OCI-LY7 (cell line): Measurements from ENCODE around the gene UPF3B. TPM values are rescaled to one million over a fixed set of nuclear protein-coding genes. Genes with fewer than 3 reads are reported as not detected.

Experiments used
- BruUV-seq: library from RNA; stranded (reverse); fragments of 400-500 nt; replicated peaks from 2 replicates; lab custom pipeline; 2021; lab: Mats Ljungman, UMichigan
- CTCF ChIA-PET: fragments of 300-600 bp; sonication (Branson Sonifier 250); formaldehyde crosslinking; loops from one replicate; lab custom pipeline; 2022; ENCODE audit warnings: antibody characterized with exemption; ENCODE audit not compliant: unreplicated experiment; lab: Charles Lee
- POLR2A ChIA-PET: fragments of 300-600 bp; sonication (Branson Sonifier 250); formaldehyde crosslinking; loops from one replicate; lab custom pipeline; 2022; ENCODE audit warnings: antibody characterized with exemption; lab: Charles Lee
- DNase-seq: peaks from one replicate; pipeline ENCODE4 v3.0.0-alpha.2; 2015; ENCODE audit warnings: low spot score
- H2AFZ ChIP-seq: fragments of 200-600 bp; sonication (generic), shearing (Covaris generic); 2 replicates; pipeline ENCODE4 v1.6.1; 2014; ENCODE audit warnings: mild to moderate bottlenecking, antibody characterized with exemption, low read length, moderate library complexity
- H3K27ac ChIP-seq: fragments of 200-600 bp; sonication (generic); 2 replicates; pipeline ENCODE4 v1.5.1; 2014; ENCODE audit warnings: mixed run types, low read depth, mild to moderate bottlenecking, moderate library complexity, low read length, inconsistent platforms; ENCODE audit not compliant: poor library complexity, severe bottlenecking
- H3K36me3 ChIP-seq: fragments of 200-600 bp; sonication (generic); 2 replicates; pipeline ENCODE4 v1.6.1; 2014; ENCODE audit warnings: mild to moderate bottlenecking, antibody characterized with exemption, low read length, moderate library complexity, mixed read lengths; ENCODE audit not compliant: insufficient read depth
- H3K4me1 ChIP-seq: fragments of 200-600 bp; sonication (generic); 2 replicates; pipeline ENCODE4 v1.5.1; 2014; ENCODE audit warnings: mild to moderate bottlenecking, low read length; ENCODE audit not compliant: insufficient read depth, poor library complexity, severe bottlenecking
- H3K4me2 ChIP-seq: fragments of 200-600 bp; sonication (generic); 2 replicates; pipeline ENCODE4 v1.6.1; 2014; ENCODE audit warnings: mild to moderate bottlenecking, low read length
- H3K4me3 ChIP-seq: fragments of 200-600 bp; sonication (generic); 2 replicates; pipeline ENCODE4 v1.5.1; 2014; ENCODE audit warnings: mild to moderate bottlenecking, low read depth, low read length; ENCODE audit not compliant: poor library complexity, severe bottlenecking
- H3K79me2 ChIP-seq: fragments of 200-600 bp; sonication (generic); 2 replicates; pipeline ENCODE4 v1.6.1; 2016; ENCODE audit warnings: low read depth, mild to moderate bottlenecking, low read length, moderate library complexity, mixed read lengths; ENCODE audit not compliant: insufficient read depth
- H3K9me2 ChIP-seq: fragments of 200-600 bp; sonication (generic); 2 replicates; pipeline ENCODE4 v1.6.1; 2016; ENCODE audit warnings: mild to moderate bottlenecking, low read length, mixed read lengths; ENCODE audit not compliant: insufficient read depth
- H3K9me3 ChIP-seq: fragments of 200-600 bp; sonication (generic); 2 replicates; pipeline ENCODE4 v1.6.1; 2014; ENCODE audit warnings: mild to moderate bottlenecking, mixed run types, low read length, mixed read lengths
- H4K20me1 ChIP-seq: fragments of 200-600 bp; sonication (generic); 2 replicates; pipeline ENCODE4 v1.6.1; 2014; ENCODE audit warnings: mild to moderate bottlenecking, antibody characterized with exemption, low read length, moderate library complexity, mixed read lengths; ENCODE audit not compliant: insufficient read depth
- EZH2phosphoT487 ChIP-seq: fragments of 200-600 bp; sonication (generic); IDR thresholded peaks from 2 replicates; pipeline ENCODE4 v1.6.1; 2018; ENCODE audit warnings: low read depth, borderline replicate concordance, mild to moderate bottlenecking, mixed run types, antibody characterized with exemption, low read length, moderate library complexity, mixed read lengths
- intact Hi-C: fragments of 100-400 bp; cut with micrococcal nuclease; formaldehyde crosslinking; loops from one replicate; pipeline ENCODE4 v1.10.0; 2022; ENCODE audit not compliant: unreplicated experiment
- total RNA-seq, 2 experiments: library from RNA; depleted of rRNA in 1 of 2; stranded (reverse); fragments of >200 nt in 1 of 2; shearing (Covaris generic) in 1 of 2; gene quantifications; 2 replicates each; pipeline ENCODE4 v1.2.3, GENCODE V29; 2014 to 2022
- TF ChIP-seq, protein P1 (sequence below): fragments of 200-600 bp; sonication (generic); conservative IDR thresholded peaks from 2 replicates; pipeline ENCODE4 v1.5.1; 2014; ENCODE audit warnings: mild to moderate bottlenecking, antibody characterized with exemption, low read length, moderate library complexity, mixed read lengths

UPF3B gene
- total RNA-seq, 2 experiments from 2014 or later = 8.7 to 25.5 TPM

- BruUV-seq = no TSS peak
- H3K9me3 ChIP-seq = no peaks in the 10 kb centered on the region
- peak; percentile 76 for DNase-seq
- TF ChIP-seq EZH2phosphoT487 = no peak
- TF ChIP-seq, protein P1, sequence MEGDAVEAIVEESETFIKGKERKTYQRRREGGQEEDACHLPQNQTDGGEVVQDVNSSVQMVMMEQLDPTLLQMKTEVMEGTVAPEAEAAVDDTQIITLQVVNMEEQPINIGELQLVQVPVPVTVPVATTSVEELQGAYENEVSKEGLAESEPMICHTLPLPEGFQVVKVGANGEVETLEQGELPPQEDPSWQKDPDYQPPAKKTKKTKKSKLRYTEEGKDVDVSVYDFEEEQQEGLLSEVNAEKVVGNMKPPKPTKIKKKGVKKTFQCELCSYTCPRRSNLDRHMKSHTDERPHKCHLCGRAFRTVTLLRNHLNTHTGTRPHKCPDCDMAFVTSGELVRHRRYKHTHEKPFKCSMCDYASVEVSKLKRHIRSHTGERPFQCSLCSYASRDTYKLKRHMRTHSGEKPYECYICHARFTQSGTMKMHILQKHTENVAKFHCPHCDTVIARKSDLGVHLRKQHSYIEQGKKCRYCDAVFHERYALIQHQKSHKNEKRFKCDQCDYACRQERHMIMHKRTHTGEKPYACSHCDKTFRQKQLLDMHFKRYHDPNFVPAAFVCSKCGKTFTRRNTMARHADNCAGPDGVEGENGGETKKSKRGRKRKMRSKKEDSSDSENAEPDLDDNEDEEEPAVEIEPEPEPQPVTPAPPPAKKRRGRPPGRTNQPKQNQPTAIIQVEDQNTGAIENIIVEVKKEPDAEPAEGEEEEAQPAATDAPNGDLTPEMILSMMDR = peak; percentile 77
- intact Hi-C loops = loop anchor here (2.0 kb wide), 1 partner anchor 90 kb away; the partner anchor contains the start of gene RPL39
- ChIA-PET CTCF (no interaction called here), POLR2A (interaction anchor here (0.5 kb wide), 1 partner anchor 318 kb away, joined by 5 read pairs; no protein-coding TSS in a partner anchor)
- peaks cover 15% of the 10 kb centered on the region for H3K4me1 ChIP-seq
- H3K36me3 ChIP-seq = peaks cover 26% of the 10 kb centered on the region
- no peaks in the 10 kb centered on the region for H3K79me2 ChIP-seq
- no peak overlapping the region for H3K4me3 ChIP-seq
- H3K27ac ChIP-seq = peak overlapping the region; percentile 37
- H4K20me1 ChIP-seq = no peaks in the 10 kb centered on the region
- H3K4me2 ChIP-seq = peak overlapping the region; percentile 38
- no peaks in the 10 kb centered on the region for H3K9me2 ChIP-seq
- H2AFZ ChIP-seq = no peak overlapping the region
These were observed 28.0 kb upstream of the UPF3B start for GRCh38 chrX:119880552-119881437.

GRCh38 chrX:119880076-119880475 is 27.3 kb upstream of the UPF3B start:
- TF ChIP-seq, protein P1 = no peak
- TF ChIP-seq EZH2phosphoT487 = no peak
- no TSS peak for BruUV-seq
- Histone ChIP-seq H3K4me3 (no peak overlapping the region), H3K4me1 (peaks cover 15% of the 10 kb centered on the region), H3K79me2 (no peaks in the 10 kb centered on the region), H3K9me3 (no peaks in the 10 kb centered on the region), H2AFZ (no peak overlapping the region), H3K27ac (peak overlapping the region; percentile 37), H4K20me1 (no peaks in the 10 kb centered on the region), H3K9me2 (no peaks in the 10 kb centered on the region), H3K36me3 (peaks cover 33% of the 10 kb centered on the region), H3K4me2 (peak overlapping the region; percentile 38)
- ChIA-PET POLR2A (no interaction called here), CTCF (no interaction called here)
- intact Hi-C loops = loop anchor here (2.0 kb wide), 1 partner anchor 89 kb away; the partner anchor contains the start of gene RPL39
- peak; percentile 64 for DNase-seq
